ENCODE results near the gene FRMD4B.

GRCh38 chr3:69273896-69274295, 112.0 kb downstream of the FRMD4B start:
- TF ChIP-seq CTCF (IDR thresholded peaks at IDR 0.05) (no peak), POLR2A (IDR thresholded peaks at IDR 0.05) (no peak)

All from lower leg skin (tissue), 3 donors.